Measurements from ENCODE around the gene EFCAB5. TPM values are rescaled to one million over a fixed set of nuclear protein-coding genes. Genes with fewer than 3 reads are reported as not detected.
"Not testable (repeated sequence)": the region's sequence is repeated elsewhere in the genome, so short reads cannot be mapped to it uniquely, and the experiment has no call there.

EFCAB5 gene
- total and polyA plus RNA-seq, 12 donors, result 0.06 to 0.52 (median 0.15) TPM; not detected in 8

GRCh38 chr17:30005709-30006320 is 64.4 kb downstream of the EFCAB5 start:
- H3K4me1 ChIP-seq, result peaks cover 0 to 7% (median 0%) of the 10 kb centered on the region in 9 donors
- peaks cover 0 to under 1% (median 0%) of the 10 kb centered on the region in 11 donors for H3K9me3 ChIP-seq
- WGBS, 2 donors, result 42 to 48% methylated on average over 8 of the region's 8 CpGs
- no peak overlapping the region for H3K27ac ChIP-seq
- H3K4me3 ChIP-seq, result no peak overlapping the region
- no peaks in the 10 kb centered on the region for H3K27me3 ChIP-seq
- intact Hi-C loops (cut with DNase I), result loop anchor here in 2 of 10 donors (10.0 kb wide), 2 partner anchors 71 to 201 kb away; partner anchors contain the start of gene SSH2 (in 1 of the 2)
- H3K36me3 ChIP-seq, result no peaks in the 10 kb centered on the region
- ATAC-seq (no peak), DNase-seq (no peak)
- TF ChIP-seq CTCF (IDR thresholded peaks at IDR 0.05), result no peak

- not testable (repeated sequence) for H3K27me3 ChIP-seq, H3K4me1 ChIP-seq, ATAC-seq, H3K36me3 ChIP-seq, H3K4me3 ChIP-seq, H3K27ac ChIP-seq, DNase-seq
- H3K9me3 ChIP-seq, result peaks cover 0 to 10% (median 0%) of the 10 kb centered on the region in 11 donors
- intact Hi-C loops (cut with DNase I), result loop anchor here in 1 of 10 donors (10.0 kb wide), 1 partner anchor 197 kb away; no protein-coding TSS in a partner anchor
- 88 to 89% methylated on average over 9 of the region's 10 CpGs for WGBS, 2 donors
Observed at GRCh38 chr17:30011934-30012333, 70.5 kb downstream of the EFCAB5 start.

GRCh38 chr17:30021708-30022317 is 80.4 kb downstream of the EFCAB5 start:
- Histone ChIP-seq H3K27me3 (peaks cover 0 to 6% (median 0%) of the 10 kb centered on the region in 7 donors), H3K4me3 (no peak overlapping the region), H3K27ac (no peak overlapping the region), H3K4me1 (no peaks in the 10 kb centered on the region), H3K9me3 (no peaks in the 10 kb centered on the region), H3K36me3 (no peaks in the 10 kb centered on the region)
- DNase-seq (no peak), ATAC-seq (no peak)
- WGBS, 2 donors, result 24 to 26% methylated on average over 4 of the region's 4 CpGs
- intact Hi-C loops (cut with DNase I), result loop anchor here in 5 of 10 donors (2.0 to 10.0 kb wide), 5 partner anchors 70 to 217 kb away; no protein-coding TSS in a partner anchor
- peak; percentile 53 to 84 (median 74) for TF ChIP-seq CTCF (IDR thresholded peaks at IDR 0.05)

GRCh38 chr17:30025325-30025724 is 83.9 kb downstream of the EFCAB5 start:
- not testable (repeated sequence) for H3K36me3 ChIP-seq, DNase-seq, H3K27ac ChIP-seq, H3K27me3 ChIP-seq, H3K4me3 ChIP-seq, H3K4me1 ChIP-seq, H3K9me3 ChIP-seq, ATAC-seq
- intact Hi-C loops (cut with DNase I), result loop anchor here in 3 of 10 donors (5.0 to 10.0 kb wide), 2 partner anchors 67 to 221 kb away; no protein-coding TSS in a partner anchor
- WGBS, 2 donors, result 100% methylated on average over 1 of the region's 2 CpGs; no CpG with 5 or more reads in 1 of the 2 donors

- DNase-seq (no peak), ATAC-seq (no peak)
- Histone ChIP-seq H3K27ac (no peak overlapping the region), H3K27me3 (no peaks in the 10 kb centered on the region), H3K36me3 (no peaks in the 10 kb centered on the region), H3K4me3 (no peak overlapping the region), H3K4me1 (no peaks in the 10 kb centered on the region), H3K9me3 (no peaks in the 10 kb centered on the region)
- intact Hi-C loops (cut with DNase I), result loop anchor here in 3 of 10 donors (5.0 to 10.0 kb wide), 2 partner anchors 65 to 223 kb away; no protein-coding TSS in a partner anchor
- WGBS, 2 donors, result 77 to 81% methylated on average over 4 of the region's 4 CpGs
- no peak for TF ChIP-seq CTCF (IDR thresholded peaks at IDR 0.05)
Observed at GRCh38 chr17:30027676-30028075, 86.2 kb downstream of the EFCAB5 start.
